ENCODE data around the gene JAZF1.

JAZF1 gene

DNA sequence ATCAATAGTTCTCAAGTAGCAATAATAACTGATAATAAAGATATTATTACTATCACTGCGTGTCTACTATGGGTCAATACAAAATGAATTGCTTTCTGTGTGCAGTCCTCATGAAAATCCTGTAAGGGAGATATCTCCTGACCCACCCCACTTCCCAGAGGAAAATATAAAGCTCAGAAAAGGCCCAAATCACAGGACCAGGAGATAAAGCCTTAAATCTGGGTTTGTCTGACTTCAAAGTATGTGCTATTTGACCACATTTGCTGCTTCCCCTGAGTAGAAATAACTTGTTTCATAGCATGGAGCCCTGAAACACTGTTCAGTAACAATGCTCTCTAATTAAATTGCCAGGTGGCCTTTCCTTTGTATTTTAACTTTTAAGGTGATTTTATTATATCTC lies 174.1 kb downstream of the JAZF1 start:
- Histone ChIP-seq H2BK5ac (ENCODE audit: low read length) (no peak overlapping the region), H3K4me2 (ENCODE audit: insufficient read depth, low read length, poor library complexity, severe bottlenecking) (no peak overlapping the region), H3K79me1 (ENCODE audit: low read depth, low read length) (no peaks in the 10 kb centered on the region), H2AK5ac (ENCODE audit: low read depth, low read length) (no peak overlapping the region), H3K14ac (ENCODE audit: low read length) (no peak overlapping the region), H2BK12ac (ENCODE audit: low read length) (no peak overlapping the region), H3K27me3 (ENCODE audit: control insufficient read depth in 3 of 3, insufficient read depth in 3 of 3, low read depth in 1 of 3, low read length in 3 of 3) (peaks cover 0 to 3% (median 2%) of the 10 kb centered on the region in 3 experiments), H3K23ac (ENCODE audit: low read depth, low read length, poor library complexity) (no peak overlapping the region), H4K8ac (ENCODE audit: low read depth, low read length) (no peak overlapping the region), H2BK15ac (ENCODE audit: low read length) (no peak overlapping the region), H3K27ac (replicated peaks; ENCODE audit: low read length) (no peak overlapping the region), H3K4ac (ENCODE audit: low read length) (no peak overlapping the region), H3K9me3 (replicated peaks in 1 of 2; ENCODE audit: control insufficient read depth in 2 of 2, insufficient read depth in 1 of 2, low read depth in 1 of 2, low read length in 2 of 2) (no peaks in the 10 kb centered on the region), H3K4me1 (ENCODE audit: control insufficient read depth in 2 of 2, insufficient read depth in 1 of 2, low read depth in 1 of 2, low read length in 2 of 2) (no peaks in the 10 kb centered on the region), H3K9ac (ENCODE audit: low read depth, low read length, poor library complexity) (no peak overlapping the region), H3K4me3 (ENCODE audit: low read length in 2 of 2) (no peak overlapping the region), H4K91ac (ENCODE audit: low read depth, low read length, poor library complexity) (no peak overlapping the region), H2BK120ac (ENCODE audit: low read depth, low read length) (no peak overlapping the region), H2AFZ (ENCODE audit: low read length) (no peak overlapping the region), H3K36me3 (replicated peaks in 1 of 2; ENCODE audit: control insufficient read depth in 2 of 2, insufficient read depth in 2 of 2, low read length in 2 of 2) (no peaks in the 10 kb centered on the region), H3K18ac (ENCODE audit: low read length) (no peak overlapping the region)
- no CpG with 5 or more reads among the region's 1 CpG for WGBS, 2 donors (ENCODE audit: extremely low coverage in 2 of 2, insufficient read length in 2 of 2, insufficient replicate concordance in 1 of 2)
- DNase-seq (ENCODE audit: low spot score) = no peak

DNA sequence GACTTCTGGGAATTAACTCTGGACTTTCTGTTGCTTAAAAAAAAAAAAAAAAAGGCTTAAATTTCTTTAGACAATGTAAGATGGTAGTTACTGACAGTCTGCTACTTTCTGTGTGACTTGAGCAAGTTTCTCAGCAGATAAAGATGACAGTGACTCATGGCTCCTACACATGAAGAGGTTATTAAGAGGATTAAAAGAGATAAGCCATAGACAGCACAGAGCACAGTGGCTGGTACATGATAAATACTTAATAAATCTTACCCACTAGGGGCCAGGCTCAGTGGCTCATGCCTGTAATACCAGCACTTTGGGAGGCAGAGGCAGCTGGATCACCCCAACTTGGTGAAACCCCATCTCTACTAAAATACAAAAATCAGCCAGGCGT lies 174.8 kb downstream of the JAZF1 start:
- H3K4me1 ChIP-seq (ENCODE audit: control insufficient read depth in 2 of 2, insufficient read depth in 1 of 2, low read depth in 1 of 2, low read length in 2 of 2) = no peaks in the 10 kb centered on the region
- H3K18ac ChIP-seq (ENCODE audit: low read length) = no peak overlapping the region
- no peak overlapping the region for H3K14ac ChIP-seq (ENCODE audit: low read length)
- no peak overlapping the region for H2AK5ac ChIP-seq (ENCODE audit: low read depth, low read length)
- no peak overlapping the region for H3K4me3 ChIP-seq (ENCODE audit: low read length in 2 of 2)
- H3K9me3 ChIP-seq (replicated peaks in 1 of 2; ENCODE audit: control insufficient read depth in 2 of 2, insufficient read depth in 1 of 2, low read depth in 1 of 2, low read length in 2 of 2) = no peaks in the 10 kb centered on the region
- H3K23ac ChIP-seq (ENCODE audit: low read depth, low read length, poor library complexity) = no peak overlapping the region
- no peak overlapping the region for H3K27ac ChIP-seq (replicated peaks; ENCODE audit: low read length)
- no peak overlapping the region for H2BK15ac ChIP-seq (ENCODE audit: low read length)
- no peaks in the 10 kb centered on the region for H3K36me3 ChIP-seq (replicated peaks in 1 of 2; ENCODE audit: control insufficient read depth in 2 of 2, insufficient read depth in 2 of 2, low read length in 2 of 2)
- no peak for DNase-seq (ENCODE audit: low spot score)
- no peak overlapping the region for H2BK5ac ChIP-seq (ENCODE audit: low read length)
- no peak overlapping the region for H4K91ac ChIP-seq (ENCODE audit: low read depth, low read length, poor library complexity)
- peaks cover 0 to 3% (median 2%) of the 10 kb centered on the region in 3 experiments for H3K27me3 ChIP-seq (ENCODE audit: control insufficient read depth in 3 of 3, insufficient read depth in 3 of 3, low read depth in 1 of 3, low read length in 3 of 3)
- no peak overlapping the region for H3K4ac ChIP-seq (ENCODE audit: low read length)
- no peaks in the 10 kb centered on the region for H3K79me1 ChIP-seq (ENCODE audit: low read depth, low read length)
- no peak overlapping the region for H4K8ac ChIP-seq (ENCODE audit: low read depth, low read length)
- no peak overlapping the region for H2AFZ ChIP-seq (ENCODE audit: low read length)
- no CpG with 5 or more reads among the region's 1 CpG for WGBS, 2 donors (ENCODE audit: extremely low coverage in 2 of 2, insufficient read length in 2 of 2, insufficient replicate concordance in 1 of 2)
- H3K9ac ChIP-seq (ENCODE audit: low read depth, low read length, poor library complexity) = no peak overlapping the region
- no peak overlapping the region for H2BK12ac ChIP-seq (ENCODE audit: low read length)
- no peak overlapping the region for H3K4me2 ChIP-seq (ENCODE audit: insufficient read depth, low read length, poor library complexity, severe bottlenecking)
- H2BK120ac ChIP-seq (ENCODE audit: low read depth, low read length) = no peak overlapping the region

DNA sequence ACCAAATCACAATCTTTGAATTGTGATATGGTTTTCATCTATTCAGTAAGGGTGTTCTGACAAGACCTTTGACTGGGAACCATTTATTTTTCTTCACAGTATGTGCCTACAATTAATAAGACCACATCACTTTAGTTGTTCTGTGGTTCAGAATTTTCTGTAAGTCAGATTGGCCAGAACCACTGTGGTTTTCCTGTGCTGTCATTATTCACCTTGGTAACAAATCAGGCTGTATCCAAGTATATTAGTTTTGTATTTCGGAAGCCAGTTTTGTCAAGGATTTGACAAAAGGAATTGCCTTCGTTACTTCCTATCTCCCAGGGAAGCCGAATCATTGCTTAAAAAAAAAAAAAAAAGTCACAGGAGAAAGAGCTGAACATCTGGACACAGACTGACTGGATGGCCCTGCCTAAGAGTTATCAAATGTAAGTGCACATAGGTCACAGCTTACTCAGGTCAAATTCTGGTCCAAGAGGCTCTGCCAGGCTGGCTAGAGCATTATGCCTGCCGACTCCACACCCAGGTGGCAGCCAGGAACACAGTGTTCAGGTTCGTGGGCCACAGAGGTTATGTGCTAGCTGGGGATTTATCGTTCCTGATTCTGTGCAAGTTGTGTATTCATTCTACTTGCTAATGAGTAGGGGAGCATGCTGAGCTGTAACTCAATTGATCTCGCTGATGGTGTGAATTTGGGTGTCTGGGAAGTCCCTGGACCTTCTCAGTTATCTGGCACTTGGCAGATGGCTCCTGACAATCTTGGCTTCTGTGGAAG lies 175.3 kb downstream of the JAZF1 start:
- no peak overlapping the region for H3K18ac ChIP-seq (ENCODE audit: low read length)
- H2AFZ ChIP-seq (ENCODE audit: low read length) = no peak overlapping the region
- H2AK5ac ChIP-seq (ENCODE audit: low read depth, low read length) = no peak overlapping the region
- H2BK120ac ChIP-seq (ENCODE audit: low read depth, low read length) = no peak overlapping the region
- H3K27ac ChIP-seq (replicated peaks; ENCODE audit: low read length) = no peak overlapping the region
- no peaks in the 10 kb centered on the region for H3K9me3 ChIP-seq (replicated peaks in 1 of 2; ENCODE audit: control insufficient read depth in 2 of 2, insufficient read depth in 1 of 2, low read depth in 1 of 2, low read length in 2 of 2)
- no peak overlapping the region for H4K91ac ChIP-seq (ENCODE audit: low read depth, low read length, poor library complexity)
- no peak for DNase-seq (ENCODE audit: low spot score)
- no peak overlapping the region for H3K4ac ChIP-seq (ENCODE audit: low read length)
- no peak overlapping the region for H2BK12ac ChIP-seq (ENCODE audit: low read length)
- H3K9ac ChIP-seq (ENCODE audit: low read depth, low read length, poor library complexity) = no peak overlapping the region
- no peak overlapping the region for H3K14ac ChIP-seq (ENCODE audit: low read length)
- no CpG with 5 or more reads among the region's 7 CpGs for WGBS, 2 donors (ENCODE audit: extremely low coverage in 2 of 2, insufficient read length in 2 of 2, insufficient replicate concordance in 1 of 2)
- H2BK5ac ChIP-seq (ENCODE audit: low read length) = no peak overlapping the region
- no peaks in the 10 kb centered on the region for H3K79me1 ChIP-seq (ENCODE audit: low read depth, low read length)
- no peak overlapping the region for H2BK15ac ChIP-seq (ENCODE audit: low read length)
- no peak overlapping the region for H4K8ac ChIP-seq (ENCODE audit: low read depth, low read length)
- no peak overlapping the region for H3K4me3 ChIP-seq (ENCODE audit: low read length in 2 of 2)
- H3K23ac ChIP-seq (ENCODE audit: low read depth, low read length, poor library complexity) = no peak overlapping the region
- H3K27me3 ChIP-seq (ENCODE audit: control insufficient read depth in 3 of 3, insufficient read depth in 3 of 3, low read depth in 1 of 3, low read length in 3 of 3) = peaks cover 0 to 3% (median 2%) of the 10 kb centered on the region in 3 experiments
- H3K4me1 ChIP-seq (ENCODE audit: control insufficient read depth in 2 of 2, insufficient read depth in 1 of 2, low read depth in 1 of 2, low read length in 2 of 2) = no peaks in the 10 kb centered on the region
- no peak overlapping the region for H3K4me2 ChIP-seq (ENCODE audit: insufficient read depth, low read length, poor library complexity, severe bottlenecking)
- no peaks in the 10 kb centered on the region for H3K36me3 ChIP-seq (replicated peaks in 1 of 2; ENCODE audit: control insufficient read depth in 2 of 2, insufficient read depth in 2 of 2, low read length in 2 of 2)

DNA sequence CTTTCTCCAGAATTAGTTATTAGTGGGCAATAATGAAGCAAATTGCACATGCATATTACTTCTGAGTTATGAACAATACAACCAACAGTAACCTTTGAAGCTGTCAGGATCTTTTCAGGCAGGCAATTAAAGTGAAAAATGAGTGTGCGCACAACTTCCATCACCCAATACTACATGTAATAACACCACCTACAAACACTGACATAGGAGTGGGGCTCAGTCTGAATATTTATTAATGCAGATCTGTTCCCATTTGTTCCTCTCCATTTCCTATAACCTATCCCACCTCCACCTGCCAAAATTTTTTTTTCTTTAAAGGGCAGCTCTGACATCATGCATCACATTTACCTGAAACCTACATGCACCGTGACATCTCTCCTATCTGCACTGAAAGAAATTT lies 177.2 kb downstream of the JAZF1 start:
- no peak overlapping the region for H4K8ac ChIP-seq (ENCODE audit: low read depth, low read length)
- no CpG with 5 or more reads among the region's 2 CpGs for WGBS, 2 donors (ENCODE audit: extremely low coverage in 2 of 2, insufficient read length in 2 of 2, insufficient replicate concordance in 1 of 2)
- H2BK5ac ChIP-seq (ENCODE audit: low read length) = no peak overlapping the region
- H4K91ac ChIP-seq (ENCODE audit: low read depth, low read length, poor library complexity) = no peak overlapping the region
- no peaks in the 10 kb centered on the region for H3K36me3 ChIP-seq (replicated peaks in 1 of 2; ENCODE audit: control insufficient read depth in 2 of 2, insufficient read depth in 2 of 2, low read length in 2 of 2)
- H3K23ac ChIP-seq (ENCODE audit: low read depth, low read length, poor library complexity) = no peak overlapping the region
- peaks cover 0 to 3% (median 0%) of the 10 kb centered on the region in 3 experiments for H3K27me3 ChIP-seq (ENCODE audit: control insufficient read depth in 3 of 3, insufficient read depth in 3 of 3, low read depth in 1 of 3, low read length in 3 of 3)
- DNase-seq (ENCODE audit: low spot score) = no peak
- no peaks in the 10 kb centered on the region for H3K9me3 ChIP-seq (replicated peaks in 1 of 2; ENCODE audit: control insufficient read depth in 2 of 2, insufficient read depth in 1 of 2, low read depth in 1 of 2, low read length in 2 of 2)
- no peak overlapping the region for H3K4ac ChIP-seq (ENCODE audit: low read length)
- no peak overlapping the region for H3K27ac ChIP-seq (replicated peaks; ENCODE audit: low read length)
- H2BK120ac ChIP-seq (ENCODE audit: low read depth, low read length) = no peak overlapping the region
- no peak overlapping the region for H2AK5ac ChIP-seq (ENCODE audit: low read depth, low read length)
- no peak overlapping the region for H3K14ac ChIP-seq (ENCODE audit: low read length)
- no peak overlapping the region for H3K4me3 ChIP-seq (ENCODE audit: low read length in 2 of 2)
- no peak overlapping the region for H2AFZ ChIP-seq (ENCODE audit: low read length)
- H2BK15ac ChIP-seq (ENCODE audit: low read length) = no peak overlapping the region
- H3K9ac ChIP-seq (ENCODE audit: low read depth, low read length, poor library complexity) = no peak overlapping the region
- H3K79me1 ChIP-seq (ENCODE audit: low read depth, low read length) = no peaks in the 10 kb centered on the region
- no peaks in the 10 kb centered on the region for H3K4me1 ChIP-seq (ENCODE audit: control insufficient read depth in 2 of 2, insufficient read depth in 1 of 2, low read depth in 1 of 2, low read length in 2 of 2)
- no peak overlapping the region for H3K18ac ChIP-seq (ENCODE audit: low read length)
- no peak overlapping the region for H2BK12ac ChIP-seq (ENCODE audit: low read length)
- no peak overlapping the region for H3K4me2 ChIP-seq (ENCODE audit: insufficient read depth, low read length, poor library complexity, severe bottlenecking)
